CD4-positive, alpha-beta T cell treated with Interleukin-6 at 100 ng/mL for 8 hours (primary cell): ENCODE data around the gene ZNF618.

Experiments used
- DNase-seq: peaks from one replicate; pipeline ENCODE4 v3.0.0-alpha.2; 2020; ENCODE audit warnings: mixed read lengths, low spot score

The ZNF618 gene

DNA sequence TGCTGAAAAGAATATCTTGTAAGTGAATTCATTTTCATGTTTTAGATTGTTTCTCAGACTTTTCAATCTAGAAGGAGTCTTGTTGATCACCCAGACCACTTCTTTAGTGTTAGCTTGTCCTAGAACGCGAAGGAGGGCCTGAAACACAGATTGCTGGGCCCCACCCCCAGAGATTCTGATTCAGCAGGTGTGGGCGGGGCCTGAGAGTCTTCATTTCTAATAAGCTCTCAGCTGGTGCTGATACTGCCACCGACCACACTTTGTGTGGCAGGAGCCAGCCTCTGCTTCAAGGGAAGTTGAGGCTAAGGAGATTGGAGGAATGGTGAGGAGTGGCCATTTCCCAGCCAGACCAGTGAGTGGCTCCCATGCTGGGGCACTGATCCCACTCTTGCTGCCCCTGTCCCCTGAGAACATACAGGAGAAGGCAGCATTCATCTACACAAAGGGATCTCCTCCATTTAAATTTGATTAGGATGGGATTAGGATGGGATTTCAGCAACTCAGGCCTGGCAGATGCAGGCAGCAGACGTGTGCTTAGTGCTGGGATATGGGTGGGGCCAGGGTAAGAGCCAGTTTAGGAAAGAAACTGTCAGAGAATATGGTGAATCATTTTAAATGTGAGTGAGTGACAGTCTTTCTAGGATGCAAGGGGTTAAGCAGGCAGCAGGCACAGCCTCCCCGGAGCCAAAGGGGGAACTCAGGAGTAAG is 35.9 kb downstream of the ZNF618 start:
- DNase-seq = no peak

DNA sequence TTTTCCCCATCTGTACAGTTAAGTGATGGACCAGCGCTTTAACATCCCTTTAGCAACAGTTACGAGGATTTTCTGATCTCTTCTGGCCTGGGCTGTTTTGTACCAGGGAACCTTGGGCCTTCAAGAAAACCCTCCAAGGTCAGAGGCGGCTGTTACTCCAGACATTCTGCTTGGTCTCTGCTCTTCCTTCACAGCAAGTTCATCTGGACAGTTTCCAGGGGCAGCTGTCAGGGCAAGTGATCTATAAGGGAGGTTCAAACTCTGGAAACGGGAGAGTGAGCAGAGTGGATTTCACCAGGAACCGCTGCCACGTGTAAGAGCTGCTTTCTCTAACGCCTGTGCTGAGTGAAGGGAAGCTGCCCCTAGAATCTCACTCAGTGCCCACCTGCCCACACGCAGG is 36.7 kb downstream of the ZNF618 start:
- no peak for DNase-seq

DNA sequence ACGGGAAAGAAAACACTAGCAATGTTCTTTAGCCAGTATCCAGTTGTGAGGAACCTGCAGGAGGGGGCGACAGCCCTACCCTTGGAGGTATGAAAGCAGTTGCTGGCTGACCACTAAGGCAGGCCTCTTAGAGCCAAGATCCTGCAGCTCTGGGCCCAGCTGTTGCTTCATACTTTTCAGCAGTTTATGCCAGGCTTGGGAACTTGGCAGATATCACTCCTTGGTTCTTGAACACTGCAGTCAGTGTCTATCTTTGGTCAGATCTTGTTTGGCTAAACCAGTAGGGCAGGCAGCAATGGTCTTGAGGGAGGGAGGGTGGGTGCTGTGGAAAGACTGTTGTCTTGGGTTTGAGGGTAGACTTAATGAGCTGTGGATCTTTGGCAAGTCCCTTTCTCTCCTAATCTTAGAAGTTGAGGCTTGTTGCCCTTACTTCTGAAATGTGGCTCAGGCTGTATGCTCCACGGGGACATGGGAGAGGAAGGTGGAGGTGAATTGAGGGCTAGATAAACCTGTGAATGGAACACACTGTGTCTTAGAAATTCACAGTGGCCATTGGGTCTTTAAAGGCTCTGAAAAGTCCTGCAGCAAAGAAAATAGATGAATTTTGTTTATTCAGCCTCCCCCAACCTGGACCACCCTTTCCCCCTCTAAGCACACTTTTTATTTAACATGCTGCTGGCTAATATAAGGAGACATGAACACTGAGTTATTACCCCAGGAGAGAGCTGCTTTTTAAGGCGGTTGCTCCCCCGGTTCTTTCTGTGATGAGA is 37.5 kb downstream of the ZNF618 start:
- no peak for DNase-seq

DNA sequence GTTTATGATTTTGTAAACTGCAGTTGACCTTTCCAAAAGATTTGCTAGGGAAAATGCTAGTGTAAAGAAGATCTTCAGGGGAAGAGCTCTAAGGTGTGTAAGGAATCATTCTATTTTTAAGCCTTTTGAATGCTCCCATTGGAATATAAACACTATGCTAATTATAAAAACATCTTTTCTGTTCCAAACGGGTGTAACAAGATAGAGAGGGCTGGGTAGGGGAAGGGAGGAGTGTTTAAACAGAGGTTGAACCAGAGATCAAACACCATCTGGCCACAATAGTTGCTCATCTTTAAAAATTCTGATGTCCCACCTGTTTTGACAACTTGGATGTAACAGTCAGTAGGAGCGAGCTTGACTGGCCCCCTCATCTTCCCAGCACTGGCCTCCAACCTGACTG is 38.4 kb downstream of the ZNF618 start:
- no peak for DNase-seq

DNA sequence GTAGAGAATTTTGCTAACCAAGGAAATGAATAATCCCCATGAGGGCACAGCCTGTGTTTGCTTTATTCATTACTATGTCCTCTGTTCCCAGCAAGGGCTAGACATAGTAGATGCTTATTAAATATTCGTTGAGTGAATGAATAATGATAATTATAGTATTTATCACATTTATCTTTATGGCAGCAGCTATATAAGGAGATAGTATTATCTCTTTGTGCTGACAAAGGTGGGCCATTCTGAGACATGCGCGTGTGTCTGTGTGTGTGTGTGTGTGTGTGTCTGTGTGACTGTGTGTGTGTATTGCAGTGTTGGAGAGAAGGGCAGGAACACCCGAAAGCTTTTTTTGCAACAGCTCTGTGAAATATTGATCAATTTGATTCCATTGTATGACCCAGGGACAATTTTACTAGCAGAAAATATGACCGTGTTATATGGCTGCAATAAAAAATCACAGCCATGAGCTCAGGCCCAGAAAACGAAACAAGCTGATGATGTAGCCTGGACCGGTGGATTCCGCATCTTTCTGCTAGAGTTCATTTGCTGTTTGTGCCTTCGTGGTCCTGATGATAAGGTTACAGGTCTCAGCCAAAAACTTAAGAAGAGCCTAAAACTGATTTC is 39.8 kb downstream of the ZNF618 start:
- no peak for DNase-seq

DNA sequence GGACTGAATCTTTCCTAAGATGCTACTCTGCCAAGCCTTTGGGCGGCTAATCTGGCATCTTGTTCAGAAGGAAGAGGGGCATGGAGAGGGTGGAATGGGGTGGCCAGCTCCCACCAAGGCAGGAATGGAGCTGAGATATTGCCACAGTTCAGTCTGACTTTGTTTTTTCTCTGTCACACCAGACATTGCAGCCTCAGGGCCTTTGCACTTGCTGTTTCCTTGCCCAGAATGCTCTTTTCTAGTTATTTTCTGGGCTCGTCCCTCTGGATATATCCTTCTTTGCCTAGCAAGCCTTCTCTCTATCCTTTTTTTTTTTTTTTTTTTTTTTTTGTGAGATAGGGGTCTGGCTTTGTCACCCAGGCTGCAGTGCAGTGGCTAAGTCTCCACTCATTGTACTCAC is 40.8 kb downstream of the ZNF618 start:
- DNase-seq = no peak

DNA sequence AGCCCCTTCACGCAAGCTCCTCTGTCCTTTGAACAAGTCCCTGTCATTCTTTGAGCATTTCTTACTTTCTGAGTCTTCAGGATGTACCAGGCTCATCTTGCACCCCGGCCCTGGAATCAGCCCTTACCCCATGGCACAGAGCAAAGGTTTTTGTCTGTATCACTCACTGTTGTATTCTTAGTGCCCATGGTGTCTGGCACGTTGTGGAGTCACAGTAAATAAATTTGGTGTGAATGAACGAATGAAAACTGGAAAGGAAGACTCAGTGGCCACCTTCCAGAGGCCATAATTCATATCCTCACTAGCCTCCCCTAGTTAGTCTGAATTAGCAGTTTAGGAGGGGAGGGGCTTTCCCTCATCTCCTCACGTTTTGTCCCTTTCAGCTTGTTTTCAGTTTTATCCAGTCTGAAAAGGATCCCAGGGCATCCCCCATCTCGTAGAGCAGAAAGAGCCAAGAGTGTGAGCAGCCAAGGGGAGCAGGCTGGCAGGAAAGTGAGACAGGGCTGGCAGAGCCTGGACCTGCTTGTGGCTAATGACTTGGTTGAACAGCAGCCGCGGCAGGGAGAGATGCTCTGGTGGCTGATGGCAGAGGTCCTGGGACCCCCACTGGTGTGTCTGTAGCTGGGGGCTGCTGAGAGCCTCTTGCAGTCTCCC is 42.7 kb downstream of the ZNF618 start:
- DNase-seq = no peak

DNA sequence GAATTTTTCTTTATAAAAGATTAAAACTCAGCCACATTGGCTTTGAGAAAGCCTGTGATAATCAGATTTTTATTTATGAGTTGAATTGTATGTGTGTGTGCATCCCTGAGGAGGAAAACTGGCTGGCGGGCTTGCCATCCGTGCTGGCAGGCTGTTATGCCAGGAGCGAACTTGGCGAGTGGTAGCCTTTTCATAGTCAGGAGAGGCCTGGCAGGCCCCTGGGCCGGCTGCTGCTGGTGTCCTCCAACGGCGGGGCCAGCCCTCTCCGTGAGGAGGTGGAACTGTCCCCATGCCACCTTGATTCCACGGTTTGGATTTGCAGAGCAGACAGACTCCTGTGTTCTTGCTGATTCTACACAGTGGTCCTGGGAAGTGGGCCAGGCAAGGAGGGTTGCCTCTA is 43.3 kb downstream of the ZNF618 start:
- DNase-seq = no peak

DNA sequence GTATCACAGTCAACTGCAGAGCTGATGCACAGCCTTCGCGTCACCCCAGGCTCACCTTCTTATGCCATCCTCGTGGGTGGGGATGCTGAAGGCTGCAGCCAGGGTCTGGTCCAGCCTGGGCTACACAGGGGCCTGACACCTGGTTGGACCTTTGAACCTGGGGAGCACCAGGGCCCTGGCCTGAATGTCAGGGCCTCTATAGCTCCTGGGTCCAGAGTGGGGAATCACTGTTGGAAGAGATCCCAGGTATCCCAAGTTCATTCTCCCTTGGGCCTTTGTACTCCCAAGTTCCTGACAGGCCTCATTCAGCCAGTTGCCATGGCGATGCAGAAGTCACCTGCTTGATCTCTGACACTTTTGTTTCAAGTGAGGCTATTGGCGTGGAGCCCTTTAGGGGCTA is 43.8 kb downstream of the ZNF618 start:
- no peak for DNase-seq

DNA sequence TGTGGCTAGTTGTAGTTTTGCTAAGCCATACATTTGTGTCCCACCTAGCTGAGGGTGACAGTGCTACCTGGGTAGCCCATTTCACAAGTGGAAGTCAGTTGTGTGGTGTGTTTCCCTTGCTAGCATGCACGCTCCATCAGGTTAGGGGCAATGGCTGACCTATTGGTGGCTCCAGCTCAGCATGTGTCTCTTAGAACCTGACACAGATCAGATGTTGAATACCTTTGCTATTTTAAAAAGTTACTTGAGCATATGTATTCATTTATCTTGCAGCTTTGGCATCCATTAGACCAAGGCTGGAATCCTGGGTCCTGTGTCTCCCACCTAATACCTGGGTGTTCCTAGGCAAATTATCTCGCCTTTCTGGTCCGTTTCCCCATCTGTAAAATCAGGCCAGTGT is 44.8 kb downstream of the ZNF618 start:
- no peak for DNase-seq

DNA sequence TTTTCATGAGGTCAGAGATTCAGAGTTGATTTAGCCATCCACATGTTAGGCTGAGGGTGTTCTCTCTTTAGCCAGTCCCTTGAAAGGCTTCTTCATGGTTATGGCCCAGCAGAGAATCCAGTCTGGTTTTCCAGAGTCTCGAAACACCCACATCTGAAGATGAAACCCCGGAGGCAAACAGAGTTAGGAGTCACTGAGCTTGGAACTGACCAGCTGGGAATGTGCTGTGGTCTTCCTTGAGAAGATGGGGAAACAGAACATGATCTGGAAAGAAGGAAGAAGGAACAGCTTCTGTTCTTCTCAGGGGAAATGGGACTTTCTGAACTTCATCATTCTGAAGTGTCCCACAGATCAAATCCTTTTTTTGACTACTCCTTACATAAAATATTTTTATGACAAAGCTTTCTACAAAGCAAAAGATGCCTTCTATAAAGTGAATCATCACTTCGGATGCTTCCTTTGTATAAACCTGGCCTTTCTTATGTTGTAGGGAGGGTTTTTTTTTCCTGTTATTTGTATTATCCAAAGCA is 45.4 kb downstream of the ZNF618 start:
- DNase-seq = no peak

DNA sequence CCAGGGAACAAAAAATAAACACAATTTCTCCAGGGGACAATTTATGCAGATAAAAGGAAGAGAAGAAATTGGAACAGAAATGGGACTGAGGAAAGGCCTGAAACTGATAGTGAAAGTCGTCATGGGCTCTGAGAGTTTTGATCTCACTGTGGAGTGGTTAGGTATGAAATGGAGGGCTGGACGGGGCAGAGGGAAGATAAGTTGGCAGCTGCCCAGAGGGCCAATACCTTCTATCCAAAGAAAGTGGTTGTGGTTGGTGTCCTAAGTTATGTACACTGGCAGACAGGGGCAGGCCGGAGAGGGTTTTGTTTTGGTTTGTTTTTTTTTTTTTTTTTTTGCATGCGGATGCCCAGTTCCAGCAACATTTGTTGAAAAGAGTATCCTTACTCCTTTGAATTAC is 46.1 kb downstream of the ZNF618 start:
- DNase-seq = no peak

DNA sequence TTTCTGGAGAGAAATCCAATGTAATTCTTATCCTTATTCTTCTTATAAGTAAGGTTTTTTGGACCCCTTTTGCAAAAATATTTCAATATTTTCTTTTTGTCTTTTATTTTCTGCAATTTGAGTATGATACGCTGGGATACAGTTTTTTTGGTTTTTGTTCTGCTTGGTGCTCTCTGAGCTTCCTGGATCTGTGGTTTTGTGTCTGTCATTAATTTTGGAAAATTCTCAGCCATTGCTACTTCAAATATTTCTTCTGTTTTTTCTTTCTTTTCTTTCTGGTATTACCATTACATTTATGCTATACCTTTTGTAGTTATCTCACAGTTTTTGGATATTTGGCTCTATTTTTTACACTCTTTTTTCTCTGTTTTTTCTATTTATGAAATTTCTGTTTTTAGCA is 50.1 kb downstream of the ZNF618 start:
- DNase-seq = no peak

DNA sequence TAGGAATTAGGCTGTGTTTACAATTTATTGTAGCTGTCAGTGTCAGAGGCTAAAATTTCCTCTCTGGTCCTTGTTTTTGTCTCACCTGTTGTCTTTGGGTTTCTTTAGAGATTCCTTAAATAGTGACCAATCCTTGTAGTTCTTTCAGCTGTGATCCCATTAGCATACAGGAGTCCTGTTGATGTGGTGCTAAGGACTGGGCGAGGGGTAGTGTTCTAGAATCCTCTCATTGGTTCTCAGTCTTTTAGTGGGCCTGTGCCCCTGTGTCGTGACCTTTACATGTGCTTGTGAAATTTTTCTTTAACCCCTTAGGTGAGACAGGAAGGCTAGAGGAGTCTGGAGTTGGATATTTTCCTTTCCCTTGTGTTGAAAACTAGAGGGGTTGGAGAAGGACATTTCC is 51.2 kb downstream of the ZNF618 start:
- no peak for DNase-seq

DNA sequence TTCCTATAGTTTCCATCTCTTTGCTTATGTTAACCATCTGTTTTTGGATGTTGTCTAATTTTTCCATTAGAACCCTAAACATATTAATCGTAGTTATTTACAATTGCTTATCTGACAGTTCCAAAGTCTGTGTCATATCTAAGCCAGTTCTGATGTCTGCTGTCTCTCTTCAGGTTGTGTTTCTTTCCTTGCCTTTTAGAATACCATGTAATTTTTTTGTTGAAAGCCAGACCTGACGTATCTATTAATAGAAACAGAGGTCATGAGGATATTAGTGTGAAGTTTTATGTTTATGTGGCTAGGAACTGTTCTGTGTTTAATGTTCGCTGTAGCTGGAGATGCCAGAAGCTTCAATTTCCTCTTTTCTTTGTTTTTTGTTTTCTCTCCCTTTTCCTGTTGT is 52.2 kb downstream of the ZNF618 start:
- DNase-seq = no peak

DNA sequence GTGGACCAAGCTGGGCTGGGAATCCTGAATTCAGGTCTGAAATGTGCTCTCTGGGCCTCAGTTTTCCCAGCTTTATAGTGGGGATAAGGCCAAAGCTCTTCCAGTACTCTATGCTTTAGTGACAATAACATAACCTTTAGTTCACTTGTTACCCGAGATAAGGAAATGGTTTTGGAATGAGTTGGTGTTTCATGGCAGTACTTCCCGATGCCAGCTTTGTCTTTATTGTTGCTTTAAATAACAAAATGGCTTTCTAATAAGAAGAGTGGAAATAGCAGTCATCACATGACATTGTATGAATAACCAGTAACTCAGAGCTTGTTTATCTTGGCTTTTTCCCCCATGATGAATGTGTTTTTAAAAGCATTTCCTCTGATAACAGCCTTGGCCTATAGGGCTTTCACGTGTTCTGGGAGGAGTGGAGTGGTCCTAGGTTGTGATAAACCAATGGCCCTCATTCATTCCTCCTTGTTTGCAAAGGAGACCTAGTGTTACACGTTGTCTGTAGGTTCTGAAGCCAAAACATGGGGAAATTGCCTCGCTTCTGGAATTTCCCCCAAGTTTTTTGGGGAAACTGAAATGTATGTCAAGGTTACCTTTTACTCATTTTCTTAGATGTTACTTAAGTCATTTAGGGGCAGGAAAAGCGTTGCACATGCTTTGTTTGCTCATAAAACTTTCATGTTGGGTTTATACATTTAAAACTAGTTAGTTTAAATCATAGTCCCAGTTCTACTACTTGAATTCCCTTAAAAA is 53.7 kb downstream of the ZNF618 start:
- DNase-seq = no peak

DNA sequence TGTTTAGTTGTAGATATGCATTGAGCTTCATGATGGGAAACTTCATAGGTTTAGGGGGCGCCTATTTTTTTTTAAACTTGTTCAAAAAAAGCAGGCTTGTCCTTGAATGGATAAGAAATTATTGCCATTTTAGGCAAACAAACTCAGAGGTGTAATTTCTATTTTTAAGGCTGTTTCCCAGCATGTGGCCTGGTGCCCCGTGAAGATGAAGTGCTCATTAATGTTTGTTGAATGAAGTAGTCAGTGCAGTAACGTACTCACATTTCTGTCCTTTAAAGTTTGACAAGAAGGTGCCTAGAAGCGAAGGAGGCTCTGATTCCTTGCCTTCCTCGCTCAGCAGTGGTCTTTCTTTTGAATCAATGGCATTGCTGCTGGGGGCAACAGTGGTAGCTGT is 54.3 kb downstream of the ZNF618 start:
- DNase-seq = no peak

DNA sequence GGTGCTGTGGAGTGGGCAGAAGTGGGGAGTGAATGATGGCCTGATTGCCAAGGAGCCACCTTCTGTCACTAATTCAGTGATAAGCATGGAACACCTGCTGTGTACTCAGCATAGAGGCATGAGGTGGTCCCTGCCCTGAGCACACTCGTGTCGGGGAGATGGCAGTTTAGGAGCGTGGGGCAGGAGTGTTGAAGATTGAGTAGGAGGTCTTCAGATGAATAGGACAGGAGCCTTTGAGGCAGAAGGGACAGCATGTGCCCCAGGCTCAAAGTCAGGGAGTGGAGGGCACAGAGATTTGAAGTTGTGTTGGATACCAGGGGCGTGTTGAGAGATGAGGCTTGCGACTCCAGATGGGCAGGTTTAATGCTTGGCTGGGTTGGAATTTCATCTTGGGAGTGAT is 55.0 kb downstream of the ZNF618 start:
- no peak for DNase-seq

DNA sequence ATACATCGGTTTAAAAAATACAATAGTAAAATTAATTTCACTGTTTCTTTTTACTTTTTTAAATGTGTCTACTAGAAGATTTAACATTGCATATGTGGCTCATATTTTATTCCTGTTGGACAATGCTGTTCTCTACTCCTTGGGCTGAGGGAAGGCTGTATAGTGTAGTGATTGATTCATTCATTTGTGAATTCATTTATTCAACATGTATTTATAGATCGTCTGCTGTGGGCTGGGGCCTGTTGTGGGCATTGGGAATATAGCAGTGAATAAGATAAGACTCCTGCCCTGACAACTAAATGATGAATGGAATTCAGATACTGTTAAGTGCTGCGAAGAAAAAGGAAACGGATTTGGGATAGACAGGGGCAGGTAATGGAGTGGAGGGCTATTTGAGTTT is 55.7 kb downstream of the ZNF618 start:
- no peak for DNase-seq

DNA sequence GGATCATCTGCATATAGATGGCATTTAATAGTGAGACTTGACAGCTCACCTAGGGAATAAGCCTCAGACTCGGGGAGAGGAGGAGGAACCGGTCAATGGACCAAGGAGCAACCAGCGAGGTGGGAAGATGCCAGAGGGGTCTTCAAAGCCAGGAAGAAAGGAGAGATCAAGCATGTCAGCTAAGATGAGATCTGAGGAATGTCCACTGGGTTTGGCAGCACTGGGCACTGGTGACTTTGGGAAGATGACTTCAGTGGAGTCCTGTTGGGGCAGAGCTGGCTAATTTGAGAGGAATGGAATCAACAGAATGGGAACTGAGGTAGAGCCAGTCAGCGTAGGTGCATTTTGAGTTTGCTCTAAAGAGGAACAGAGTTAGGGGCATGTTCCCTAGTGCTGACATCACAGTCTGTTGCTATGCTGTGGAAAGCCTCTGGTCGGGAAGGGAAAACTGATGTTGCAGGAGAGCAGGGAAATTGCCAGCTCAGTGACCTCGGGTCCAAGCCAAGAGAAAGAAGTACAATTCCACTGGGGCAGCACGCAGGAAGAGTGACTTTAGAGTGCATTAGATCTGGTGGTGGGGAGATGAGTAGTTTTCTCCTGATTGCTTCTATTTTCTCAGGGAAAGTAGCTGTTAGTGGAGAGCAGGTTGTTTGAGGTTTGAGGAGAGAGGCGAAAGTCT is 56.9 kb downstream of the ZNF618 start:
- DNase-seq = no peak

DNA sequence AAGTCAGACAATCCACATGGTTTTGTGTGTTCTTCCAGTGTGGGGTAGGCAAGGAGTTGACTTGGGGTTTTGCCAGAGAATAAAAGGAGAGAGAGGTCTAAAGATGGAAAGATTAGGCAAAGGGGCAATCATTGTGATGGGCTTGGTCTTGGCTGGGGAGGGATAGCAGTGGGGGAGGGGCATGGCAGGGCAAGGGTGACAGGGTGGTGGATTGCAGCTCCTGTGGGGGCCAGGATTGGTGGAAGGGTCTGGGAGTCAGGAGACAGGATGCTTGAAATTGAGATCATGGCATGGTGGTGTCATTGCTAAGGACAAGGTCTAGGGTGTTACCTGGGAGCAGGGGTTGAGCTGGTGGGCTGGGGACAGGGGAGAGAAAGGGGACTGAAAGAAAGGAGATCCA is 57.6 kb downstream of the ZNF618 start:
- no peak for DNase-seq
